Adipose tissue (tissue), 3 donors: Measurements from ENCODE around the gene DPEP3. TPM values are rescaled to one million over a fixed set of nuclear protein-coding genes. Genes with fewer than 3 reads are reported as not detected.
A peak's percentile ranks its signal among the peaks of the same experiment; 100 is the strongest.
"Not testable (repeated sequence)": the region's sequence is repeated elsewhere in the genome, so short reads cannot be mapped to it uniquely, and the experiment has no call there.

ENCODE experiments used
- H3K27ac ChIP-seq: one replicate; pipeline ENCODE4 v1.5.1; 2013; ENCODE audit warnings: low read depth, low read length
- WGBS, 3 donors: extraction: QIAGEN DNeasy Blood & Tissue Kit; methylation state at CpG; one replicate each; pipeline ENCODE4 v1.1.7; 2013; 5-methylcytosine and 5-hydroxymethylcytosine counted together
- polyA plus RNA-seq, 3 donors: library from polyadenylated mRNA; stranded (reverse); fragments of 200-250 nt; gene quantifications; one replicate each; pipeline ENCODE4 v1.2.3, GENCODE V29; 2013
- donor health status: healthy with polysubstance abuse.
- donor health status: Bipolar disorder and iron deficiency.
- donor health status: healthy.

Gene DPEP3
- under 1 TPM in 1 of 3 donors, not detected in 2; 0.34 TPM for polyA plus RNA-seq

- WGBS, 3 donors, result 52 to 70% (median 67%) methylated on average over 49 to 62 of the region's 62 CpGs
- no peak within 1 kb of the TSS for H3K27ac ChIP-seq
Measured at GRCh38 chr16:67979955-67980678, at the start of gene DPEP3. DPEP3 (minus strand) TSS chr16:67980499; CDS start chr16:67980380, 119 bp downstream.

GRCh38 chr16:68028996-68029395, 48.7 kb upstream of the DPEP3 start:
- WGBS, 3 donors, result 93 to 96% (median 95%) methylated on average over 3 of the region's 3 CpGs
- H3K27ac ChIP-seq, result no peak overlapping the region

GRCh38 chr16:68022728-68023537, 42.6 kb upstream of the DPEP3 start, which contains the start of the genes DDX28 and DUS2:
DDX28 (minus strand) TSS chr16:68023232; CDS start chr16:68023202, 30 bp downstream.
DUS2 (plus strand) TSS chr16:68023284; CDS start chr16:68038024, 14,740 bp downstream.
- H3K27ac ChIP-seq, result peak within 1 kb of the TSS; percentile 80

GRCh38 chr16:68022278-68022727, 42.0 kb upstream of the DPEP3 start:
- H3K27ac ChIP-seq, result no peak overlapping the region
- 8 to 11% (median 10%) methylated on average over 19 of the region's 19 CpGs for WGBS, 3 donors

More at GRCh38 chr16:68022728-68023537, 42.6 kb upstream of the DPEP3 start, which contains the start of the genes DDX28 and DUS2:
- 0 to 1% (median 1%) methylated on average over 83 to 84 of the region's 84 CpGs for WGBS, 3 donors

- H3K27ac ChIP-seq, result no peak overlapping the region
- 91 to 95% (median 93%) methylated on average over 10 of the region's 10 CpGs for WGBS, 3 donors
Measured at GRCh38 chr16:68021490-68021889, 41.2 kb upstream of the DPEP3 start.

- WGBS, 3 donors, result 68 to 81% (median 80%) methylated on average over 8 of the region's 8 CpGs
- H3K27ac ChIP-seq, result no peak overlapping the region
Measured at GRCh38 chr16:68019167-68019680, 38.9 kb upstream of the DPEP3 start.

- 72 to 90% (median 84%) methylated on average over 5 of the region's 5 CpGs for WGBS, 3 donors
- no peak within 1 kb of the TSS for H3K27ac ChIP-seq
Measured at GRCh38 chr16:68015681-68016080, 35.4 kb upstream of the DPEP3 start, which contains the start of gene DPEP2NB. DPEP2NB (minus strand) TSS chr16:68015911; CDS start chr16:68015770, 141 bp downstream.

GRCh38 chr16:68013440-68013839, 33.1 kb upstream of the DPEP3 start:
- H3K27ac ChIP-seq, result no peak overlapping the region
- 32 to 59% (median 39%) methylated on average over 1 of the region's 1 CpG for WGBS, 3 donors

GRCh38 chr16:68009872-68010271, 29.6 kb upstream of the DPEP3 start:
- 74 to 84% (median 76%) methylated on average over 4 of the region's 4 CpGs for WGBS, 3 donors
- H3K27ac ChIP-seq, result not testable (repeated sequence)

- no peak overlapping the region for H3K27ac ChIP-seq
- WGBS, 3 donors, result 60 to 72% (median 71%) methylated on average over 9 of the region's 9 CpGs
Measured at GRCh38 chr16:68009157-68009735, 28.9 kb upstream of the DPEP3 start.

- WGBS, 3 donors, result 33 to 49% (median 35%) methylated on average over 6 of the region's 6 CpGs
- H3K27ac ChIP-seq, result no peak overlapping the region
Measured at GRCh38 chr16:68005786-68006286, 25.5 kb upstream of the DPEP3 start.

- WGBS, 3 donors, result 83 to 87% (median 85%) methylated on average over 9 of the region's 9 CpGs
- no peak overlapping the region for H3K27ac ChIP-seq
Measured at GRCh38 chr16:68005211-68005610, 24.9 kb upstream of the DPEP3 start.

GRCh38 chr16:68003031-68003430, 22.7 kb upstream of the DPEP3 start:
- no peak overlapping the region for H3K27ac ChIP-seq
- 72 to 90% (median 86%) methylated on average over 4 of the region's 4 CpGs for WGBS, 3 donors

GRCh38 chr16:68000450-68000849, 20.2 kb upstream of the DPEP3 start:
- 32 to 39% (median 36%) methylated on average over 3 of the region's 3 CpGs for WGBS, 3 donors
- no peak overlapping the region for H3K27ac ChIP-seq

GRCh38 chr16:67999985-68000384, 19.7 kb upstream of the DPEP3 start:
- H3K27ac ChIP-seq, result no peak overlapping the region
- 44 to 72% (median 45%) methylated on average over 2 of the region's 2 CpGs for WGBS, 3 donors

- WGBS, 3 donors, result 48 to 57% (median 53%) methylated on average over 18 of the region's 18 CpGs
- H3K27ac ChIP-seq, result not testable (repeated sequence)
Measured at GRCh38 chr16:67998779-67999688, 18.7 kb upstream of the DPEP3 start, which contains the start of gene DPEP2. DPEP2 (minus strand) TSS chr16:67999484; CDS start chr16:67993212, 6,272 bp downstream.

- not testable (repeated sequence) for H3K27ac ChIP-seq
- 92 to 95% (median 93%) methylated on average over 36 of the region's 36 CpGs for WGBS, 3 donors
Measured at GRCh38 chr16:67998231-67998778, 18.0 kb upstream of the DPEP3 start.
